ENCODE measurements around the gene CGB1.
"Not testable (repeated sequence)": the region's sequence is repeated elsewhere in the genome, so short reads cannot be mapped to it uniquely, and the experiment has no call there.

The CGB1 gene

DNA sequence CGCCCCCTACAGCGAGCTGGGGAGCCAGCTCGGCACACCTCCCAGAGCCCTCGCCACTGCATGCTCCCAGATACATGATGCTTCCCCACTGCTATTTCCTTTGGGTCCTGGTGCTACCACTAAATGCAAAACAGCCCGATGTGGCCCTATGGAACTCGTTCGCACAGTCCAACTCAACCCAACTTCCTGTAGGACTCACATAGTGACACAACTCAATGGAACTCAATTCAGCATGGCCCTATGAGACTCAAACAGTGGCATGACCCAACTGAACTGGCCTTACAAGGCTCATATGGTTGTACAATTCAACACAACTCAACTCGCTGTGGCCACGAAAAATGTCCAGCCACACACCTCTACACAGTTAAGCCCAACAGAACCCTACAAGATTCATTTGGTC, 32.3 kb upstream of the CGB1 start:
- H3K27ac ChIP-seq (ENCODE audit: low read length) = no peak overlapping the region

DNA sequence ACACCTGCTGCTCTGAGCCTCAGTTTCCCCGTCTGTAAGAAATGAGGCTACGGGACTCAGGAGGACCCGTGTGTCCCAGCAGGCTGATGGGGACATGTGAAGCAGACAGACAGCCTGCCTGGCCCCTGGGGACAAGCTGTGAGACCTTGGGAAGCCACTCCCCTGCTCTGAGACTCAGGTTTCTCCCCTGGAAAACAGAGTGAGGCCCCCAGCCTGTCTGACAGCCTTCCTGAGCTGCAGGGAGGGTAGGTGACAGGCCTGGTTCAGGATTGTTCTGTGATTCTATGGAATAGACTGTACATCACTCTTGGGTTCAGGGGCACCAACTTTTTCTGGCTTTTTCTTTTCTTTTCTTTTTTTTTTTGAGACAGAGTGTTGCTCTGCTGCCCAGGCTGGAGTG, 30.9 kb upstream of the CGB1 start:
- Histone ChIP-seq H3K27ac (ENCODE audit: low read length) (no peak overlapping the region), H3K9me3 (ENCODE audit: insufficient read depth, low read depth, low read length) (no peaks in the 10 kb centered on the region), H3K36me3 (ENCODE audit: insufficient read depth, low read depth, low read length) (no peaks in the 10 kb centered on the region), H3K4me1 (ENCODE audit: insufficient read depth, low read length) (peaks cover 17% of the 10 kb centered on the region), H3K4me3 (ENCODE audit: low read length) (no peak overlapping the region), H3K27me3 (ENCODE audit: insufficient read depth, low read length) (peaks cover 75% of the 10 kb centered on the region), H3K9ac (ENCODE audit: low read depth, low read length) (no peak overlapping the region)

More for the DNA sequence above, 32.3 kb upstream of the CGB1 start:
- Histone ChIP-seq H3K9ac (ENCODE audit: low read depth, low read length) (no peak overlapping the region), H3K27me3 (ENCODE audit: insufficient read depth, low read length) (peaks cover 88% of the 10 kb centered on the region), H3K4me1 (ENCODE audit: insufficient read depth, low read length) (peaks cover 15% of the 10 kb centered on the region), H3K36me3 (ENCODE audit: insufficient read depth, low read depth, low read length) (no peaks in the 10 kb centered on the region), H3K4me3 (ENCODE audit: low read length) (no peak overlapping the region), H3K9me3 (ENCODE audit: insufficient read depth, low read depth, low read length) (no peaks in the 10 kb centered on the region)

DNA sequence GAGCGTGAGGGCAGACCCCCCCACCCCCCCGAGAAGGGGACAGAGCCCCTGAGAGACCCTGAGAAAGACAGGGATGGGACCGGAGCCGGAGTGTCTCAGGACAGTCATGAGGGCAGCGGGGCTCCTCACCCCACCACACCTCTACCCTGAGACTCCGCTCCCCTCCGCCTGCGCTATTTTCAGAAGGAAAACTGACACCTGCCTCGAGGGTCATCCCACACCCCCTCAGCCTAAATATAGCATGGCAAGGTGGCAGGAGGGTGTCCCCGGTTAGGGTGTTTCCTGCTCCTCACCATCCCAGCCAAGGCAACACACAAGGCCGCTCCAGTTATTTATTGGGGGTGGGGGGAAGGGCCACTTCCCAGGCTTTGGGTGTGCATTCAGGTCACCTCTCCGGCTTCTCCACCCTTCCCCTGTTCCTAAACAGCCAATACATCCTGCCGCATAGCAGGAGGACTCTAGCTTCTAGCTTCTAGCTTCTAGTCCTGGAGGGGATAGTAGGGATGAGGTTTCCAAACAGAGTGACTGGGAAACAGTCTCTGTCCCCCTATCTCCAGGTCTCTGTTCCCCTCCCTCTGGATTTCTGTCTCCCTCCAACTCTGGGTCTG, 29.3 kb upstream of the CGB1 start:
- H3K36me3 ChIP-seq (ENCODE audit: insufficient read depth, low read depth, low read length) = no peaks in the 10 kb centered on the region
- no peak overlapping the region for H3K9ac ChIP-seq (ENCODE audit: low read depth, low read length)
- H3K27ac ChIP-seq (ENCODE audit: low read length) = no peak overlapping the region
- peaks cover 63% of the 10 kb centered on the region for H3K27me3 ChIP-seq (ENCODE audit: insufficient read depth, low read length)
- peaks cover 17% of the 10 kb centered on the region for H3K4me1 ChIP-seq (ENCODE audit: insufficient read depth, low read length)
- no peak overlapping the region for H3K4me3 ChIP-seq (ENCODE audit: low read length)
- no peaks in the 10 kb centered on the region for H3K9me3 ChIP-seq (ENCODE audit: insufficient read depth, low read depth, low read length)

DNA sequence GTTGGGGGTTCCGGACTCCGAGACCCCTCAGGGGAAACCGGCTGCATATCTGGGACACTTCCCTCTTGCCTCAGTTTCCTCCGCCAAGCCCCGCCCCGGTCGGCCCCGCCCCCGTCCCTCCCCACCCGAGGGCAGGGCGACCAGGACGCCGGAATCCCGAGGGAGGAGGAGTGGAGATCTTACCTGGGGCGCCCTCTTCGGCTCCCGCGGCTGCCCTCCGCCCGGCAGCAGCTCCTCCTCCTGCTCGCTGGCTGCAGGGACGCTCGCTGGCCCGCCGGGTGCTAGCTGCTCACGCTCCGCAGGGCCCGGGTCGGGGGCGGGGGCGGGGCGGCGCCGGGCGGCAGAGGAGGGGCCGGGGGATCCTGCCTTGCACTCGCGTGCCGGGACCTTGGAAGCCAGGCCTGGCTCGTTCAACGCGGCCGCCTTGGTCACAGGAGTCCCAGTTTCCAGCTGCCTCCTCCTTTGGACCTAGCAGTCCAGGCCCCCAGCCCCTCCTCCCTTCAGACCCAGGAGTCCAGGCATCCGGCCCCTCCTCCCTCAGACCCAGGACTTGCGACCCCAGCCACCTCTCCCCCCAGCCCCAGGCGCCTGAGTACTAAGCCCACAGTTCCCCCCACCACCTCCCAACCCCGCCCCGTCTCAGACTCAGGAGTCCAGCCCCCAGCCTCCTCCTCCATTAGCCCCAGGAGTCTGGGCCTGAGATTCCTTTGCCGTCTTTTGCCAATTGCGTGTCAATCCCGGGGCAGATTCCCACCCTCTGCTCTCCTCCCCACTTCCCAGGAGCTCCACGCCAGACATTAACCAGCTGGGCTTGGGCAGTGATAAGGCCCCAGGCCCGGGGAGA, 28.3 kb upstream of the CGB1 start, which contains the start of gene NTF4:
TSS of gene NTF4 (minus strand) at position 51 of the 844 bp plus-strand sequence. CDS start 2,821 bp downstream, outside the sequence.
- Histone ChIP-seq H3K27ac (ENCODE audit: low read length) (no peak within 1 kb of the TSS), H3K9me3 (ENCODE audit: insufficient read depth, low read depth, low read length) (no peaks in the 10 kb centered on the region), H3K27me3 (ENCODE audit: insufficient read depth, low read length) (peaks cover 55% of the 10 kb centered on the region), H3K9ac (ENCODE audit: low read depth, low read length) (peak within 1 kb of the TSS; percentile 45), H3K4me1 (ENCODE audit: insufficient read depth, low read length) (peaks cover 17% of the 10 kb centered on the region), H3K36me3 (ENCODE audit: insufficient read depth, low read depth, low read length) (no peaks in the 10 kb centered on the region), H3K4me3 (ENCODE audit: low read length) (peak within 1 kb of the TSS; percentile 48; the same call in 1 of the 2 replicates)

DNA sequence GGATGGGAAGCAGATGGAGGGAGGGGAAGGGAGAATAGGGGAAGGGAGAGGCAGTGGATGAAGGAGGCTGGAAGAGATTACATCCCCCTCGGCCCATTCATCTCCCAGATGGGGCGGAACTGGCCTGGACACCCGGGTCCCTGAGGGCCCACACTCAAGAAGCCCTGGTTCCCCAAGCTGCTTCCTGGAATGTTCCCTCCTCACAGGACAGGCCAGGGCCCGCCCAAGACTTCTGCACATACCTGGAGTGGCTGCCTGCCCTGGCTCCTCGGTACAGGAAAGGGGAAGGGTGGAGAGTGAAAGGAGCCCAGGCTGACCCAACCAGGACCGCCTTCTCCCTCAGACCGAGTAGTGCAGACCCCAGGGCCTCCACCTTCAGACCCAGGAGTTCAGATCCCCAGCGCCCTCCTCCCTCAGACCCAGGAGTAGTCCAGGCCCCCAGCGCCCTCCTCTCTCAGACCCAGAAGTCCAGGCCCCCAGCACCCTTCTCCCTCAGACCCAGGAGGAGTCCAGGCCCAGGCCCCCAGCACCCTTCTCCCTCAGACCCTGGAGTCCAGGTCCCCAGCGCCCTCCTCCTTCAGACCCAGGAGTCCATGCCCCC, 27.4 kb upstream of the CGB1 start:
- Histone ChIP-seq H3K4me3 (ENCODE audit: low read length) (peak overlapping the region; percentile 48; the same call in 1 of the 2 replicates), H3K9me3 (ENCODE audit: insufficient read depth, low read depth, low read length) (no peaks in the 10 kb centered on the region), H3K9ac (ENCODE audit: low read depth, low read length) (no peak overlapping the region), H3K4me1 (ENCODE audit: insufficient read depth, low read length) (peaks cover 17% of the 10 kb centered on the region), H3K36me3 (ENCODE audit: insufficient read depth, low read depth, low read length) (no peaks in the 10 kb centered on the region), H3K27me3 (ENCODE audit: insufficient read depth, low read length) (peaks cover 52% of the 10 kb centered on the region), H3K27ac (ENCODE audit: low read length) (no peak overlapping the region)

DNA sequence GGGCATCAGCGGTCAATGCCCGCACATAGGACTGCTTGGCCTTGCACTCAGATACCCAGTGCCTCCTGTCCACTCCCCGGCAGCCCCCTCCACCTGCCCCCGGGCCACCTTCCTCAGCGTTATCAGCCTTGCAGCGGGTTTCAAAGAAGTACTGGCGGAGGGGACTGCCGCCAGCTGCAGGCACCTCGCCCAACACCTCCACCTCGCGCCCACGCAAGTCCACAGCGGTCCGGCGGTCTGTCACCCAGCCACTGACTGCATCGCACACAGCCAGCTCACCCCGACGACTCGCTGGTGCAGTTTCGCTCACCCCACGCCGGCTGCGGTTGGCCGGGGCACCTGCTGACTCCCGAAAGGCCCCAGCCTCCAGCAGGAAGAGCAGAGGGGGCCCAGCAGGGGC, 24.8 kb upstream of the CGB1 start:
- Histone ChIP-seq H3K27ac (ENCODE audit: low read length) (no peak overlapping the region), H3K36me3 (ENCODE audit: insufficient read depth, low read depth, low read length) (no peaks in the 10 kb centered on the region), H3K4me3 (ENCODE audit: low read length) (no peak overlapping the region), H3K9ac (ENCODE audit: low read depth, low read length) (no peak overlapping the region), H3K9me3 (ENCODE audit: insufficient read depth, low read depth, low read length) (no peaks in the 10 kb centered on the region), H3K27me3 (ENCODE audit: insufficient read depth, low read length) (peaks cover 54% of the 10 kb centered on the region), H3K4me1 (ENCODE audit: insufficient read depth, low read length) (peaks cover 20% of the 10 kb centered on the region)

DNA sequence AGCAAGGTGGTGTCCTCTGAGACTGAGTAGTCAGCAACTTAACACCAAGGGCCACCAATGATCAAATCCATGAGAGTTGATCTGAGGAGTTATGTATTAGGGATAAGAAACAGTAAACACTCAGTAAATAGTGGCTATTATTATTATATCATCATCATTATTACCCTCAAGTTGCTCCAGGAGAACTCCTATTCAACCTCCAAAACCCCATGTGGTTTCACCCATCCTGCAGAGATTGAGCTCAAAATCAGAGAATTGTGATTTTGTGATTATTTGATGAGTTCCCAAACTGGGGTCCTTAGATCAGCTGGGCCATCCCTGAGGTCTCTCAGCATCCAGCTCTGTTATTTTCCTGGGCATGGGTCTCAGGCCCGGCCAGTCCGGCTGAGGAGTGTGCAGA, 24.3 kb upstream of the CGB1 start:
- Histone ChIP-seq H3K4me3 (ENCODE audit: low read length) (no peak overlapping the region), H3K4me1 (ENCODE audit: insufficient read depth, low read length) (peaks cover 15% of the 10 kb centered on the region), H3K9ac (ENCODE audit: low read depth, low read length) (no peak overlapping the region), H3K27me3 (ENCODE audit: insufficient read depth, low read length) (peaks cover 54% of the 10 kb centered on the region), H3K36me3 (ENCODE audit: insufficient read depth, low read depth, low read length) (no peaks in the 10 kb centered on the region), H3K9me3 (ENCODE audit: insufficient read depth, low read depth, low read length) (no peaks in the 10 kb centered on the region), H3K27ac (ENCODE audit: low read length) (no peak overlapping the region)

DNA sequence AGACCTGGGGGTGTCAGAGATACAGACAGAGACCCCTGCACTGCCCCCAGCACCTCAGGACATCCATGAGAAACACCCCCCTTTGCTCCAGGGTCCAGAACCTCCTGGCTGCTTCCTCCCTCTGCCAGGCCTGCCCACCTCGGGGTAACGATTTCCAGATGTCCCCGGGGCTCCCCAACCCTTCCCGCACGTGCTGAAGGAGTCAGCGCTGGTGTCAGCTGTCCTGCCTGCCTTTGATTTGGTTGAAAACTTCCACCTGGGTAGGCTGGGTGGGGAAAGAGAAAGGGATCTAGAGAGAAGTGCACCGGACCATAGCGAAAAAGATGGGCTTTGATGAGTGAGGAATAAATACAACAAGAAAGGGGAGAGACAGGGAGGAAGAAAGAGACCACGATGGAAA, 22.4 kb upstream of the CGB1 start:
- Histone ChIP-seq H3K27me3 (ENCODE audit: insufficient read depth, low read length) (peaks cover 56% of the 10 kb centered on the region), H3K9ac (ENCODE audit: low read depth, low read length) (no peak overlapping the region), H3K4me3 (ENCODE audit: low read length) (no peak overlapping the region), H3K27ac (ENCODE audit: low read length) (no peak overlapping the region), H3K9me3 (ENCODE audit: insufficient read depth, low read depth, low read length) (no peaks in the 10 kb centered on the region), H3K4me1 (ENCODE audit: insufficient read depth, low read length) (peaks cover 6% of the 10 kb centered on the region; the same call in 1 of the 2 replicates), H3K36me3 (ENCODE audit: insufficient read depth, low read depth, low read length) (no peaks in the 10 kb centered on the region)

DNA sequence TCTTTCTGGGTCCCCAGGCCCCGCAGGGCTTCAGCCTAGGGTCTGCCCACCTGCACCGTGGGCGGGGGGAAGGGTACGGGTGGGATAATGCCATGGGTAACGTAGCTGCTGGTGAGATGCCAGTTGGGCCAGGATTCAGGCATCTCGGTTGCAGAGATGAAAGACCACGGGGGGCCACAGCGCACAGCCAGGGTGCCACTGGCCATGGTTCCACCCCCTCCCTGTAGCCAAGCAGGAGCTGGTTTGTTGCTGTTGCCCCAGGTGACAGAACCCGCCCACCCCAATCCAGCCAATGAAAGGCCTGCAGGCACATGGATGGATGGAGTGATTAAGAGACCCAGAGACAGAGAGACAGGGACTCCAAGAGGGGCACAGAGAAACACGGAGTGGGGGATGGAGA, 21.9 kb upstream of the CGB1 start:
- Histone ChIP-seq H3K36me3 (ENCODE audit: insufficient read depth, low read depth, low read length) (no peaks in the 10 kb centered on the region), H3K9ac (ENCODE audit: low read depth, low read length) (no peak overlapping the region), H3K4me3 (ENCODE audit: low read length) (no peak overlapping the region), H3K27ac (ENCODE audit: low read length) (no peak overlapping the region), H3K4me1 (ENCODE audit: insufficient read depth, low read length) (0 out of 2 replicates have a peak, but pooled peaks cover 3% of the 10 kb centered on the region), H3K9me3 (ENCODE audit: insufficient read depth, low read depth, low read length) (no peaks in the 10 kb centered on the region), H3K27me3 (ENCODE audit: insufficient read depth, low read length) (peaks cover 53% of the 10 kb centered on the region)

DNA sequence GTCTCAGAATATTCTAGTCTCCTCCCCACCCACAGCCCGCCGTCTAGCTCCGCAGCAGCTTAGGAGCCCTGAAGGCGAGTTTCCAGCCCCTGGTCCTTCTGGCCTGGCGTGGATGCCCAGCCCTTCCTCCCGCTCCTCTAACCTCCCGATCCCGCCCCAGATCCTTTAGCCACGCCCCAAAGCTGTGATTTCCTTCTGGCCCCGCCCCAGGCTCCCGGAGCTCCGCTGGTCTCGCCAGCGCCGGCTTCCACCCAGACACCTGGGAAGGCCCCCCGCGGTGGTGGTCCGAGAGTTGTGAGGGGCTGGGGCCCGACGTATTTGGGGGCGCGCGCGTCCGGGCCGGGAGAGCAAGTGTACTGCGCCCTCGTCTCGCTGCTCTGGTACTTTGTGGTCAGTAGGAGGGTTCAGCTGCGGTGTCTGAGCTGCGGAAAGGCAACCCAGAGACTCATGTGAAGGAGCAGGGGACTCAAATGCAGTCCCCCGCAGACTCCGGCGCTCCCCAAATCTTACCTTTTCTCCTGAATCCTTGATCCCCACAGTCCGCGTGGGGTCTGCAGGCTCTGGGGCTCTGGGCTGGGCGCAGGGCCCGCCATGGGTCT, 21.0 kb upstream of the CGB1 start, which contains the start of gene CGB7:
TSS of gene CGB7 (minus strand) at position 114 of the 599 bp plus-strand sequence. CDS start 2,374 bp downstream, outside the sequence.
- Histone ChIP-seq H3K9me3 (ENCODE audit: insufficient read depth, low read depth, low read length) (no peaks in the 10 kb centered on the region), H3K4me1 (ENCODE audit: insufficient read depth, low read length) (0 out of 2 replicates have a peak, but pooled peaks cover 3% of the 10 kb centered on the region), H3K27ac (ENCODE audit: low read length) (no peak within 1 kb of the TSS), H3K36me3 (ENCODE audit: insufficient read depth, low read depth, low read length) (no peaks in the 10 kb centered on the region), H3K4me3 (ENCODE audit: low read length) (peak within 1 kb of the TSS; percentile 65), H3K27me3 (ENCODE audit: insufficient read depth, low read length) (peaks cover 53% of the 10 kb centered on the region), H3K9ac (ENCODE audit: low read depth, low read length) (no peak within 1 kb of the TSS)

DNA sequence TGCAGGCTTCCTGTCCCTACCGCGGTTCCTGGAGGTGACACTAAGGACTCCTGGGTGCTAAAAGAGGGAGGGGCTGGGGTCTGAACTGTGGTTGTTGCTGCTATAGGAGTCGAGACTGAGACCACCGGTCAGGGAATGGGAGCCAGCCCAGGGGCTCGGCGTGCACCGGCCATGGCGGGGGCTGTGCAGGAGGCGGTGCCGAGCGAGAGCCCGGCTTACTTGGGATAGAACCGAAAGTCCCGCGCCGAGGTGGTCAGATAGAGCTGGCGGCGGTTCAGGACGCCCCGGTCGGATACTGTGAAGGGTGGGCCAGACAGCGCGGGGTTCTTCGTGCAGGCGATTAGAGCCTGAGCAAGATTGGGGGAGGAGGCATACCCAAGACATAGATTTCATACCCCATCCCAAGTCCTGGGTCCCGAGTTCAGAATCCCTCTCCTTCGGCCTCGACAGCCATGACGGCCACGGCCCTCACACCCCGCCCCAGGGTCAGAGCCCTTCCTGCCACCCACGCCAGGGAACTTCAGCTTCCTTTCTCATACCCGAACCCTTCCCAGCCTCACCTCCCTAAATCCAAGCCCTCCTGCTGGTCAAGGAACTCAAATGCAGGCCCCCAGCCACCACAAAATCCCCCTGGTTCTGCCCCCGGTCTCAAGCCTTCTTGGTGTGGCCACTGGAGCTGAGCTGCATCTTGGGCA, 20.4 kb upstream of the CGB1 start:
- H3K36me3 ChIP-seq (ENCODE audit: insufficient read depth, low read depth, low read length); H3K9me3 ChIP-seq (ENCODE audit: insufficient read depth, low read depth, low read length); H3K9ac ChIP-seq (ENCODE audit: low read depth, low read length); H3K4me1 ChIP-seq (ENCODE audit: insufficient read depth, low read length); H3K27ac ChIP-seq (ENCODE audit: low read length): not testable (repeated sequence)
- peak overlapping the region; percentile 65 for H3K4me3 ChIP-seq (ENCODE audit: low read length)
- H3K27me3 ChIP-seq (ENCODE audit: insufficient read depth, low read length) = peaks cover 53% of the 10 kb centered on the region

All from iPS-20b (cell line).